GM12875 (cell line): Measurements from ENCODE around the gene KRTAP17-1.

Experiments
- H3K4me3 ChIP-seq: one replicate; pipeline ENCODE4 v1.5.1; 2011; ENCODE audit warnings: low read depth, low read length, control low read depth
- TF ChIP-seq, protein P1 (sequence below): IDR thresholded peaks from 2 replicates; pipeline ENCODE4 v1.5.1; 2011; ENCODE audit warnings: low read depth, mild to moderate bottlenecking, control low read depth, inconsistent platforms, low read length, moderate library complexity, borderline replicate concordance; ENCODE audit not compliant: insufficient read depth

KRTAP17-1 gene

DNA sequence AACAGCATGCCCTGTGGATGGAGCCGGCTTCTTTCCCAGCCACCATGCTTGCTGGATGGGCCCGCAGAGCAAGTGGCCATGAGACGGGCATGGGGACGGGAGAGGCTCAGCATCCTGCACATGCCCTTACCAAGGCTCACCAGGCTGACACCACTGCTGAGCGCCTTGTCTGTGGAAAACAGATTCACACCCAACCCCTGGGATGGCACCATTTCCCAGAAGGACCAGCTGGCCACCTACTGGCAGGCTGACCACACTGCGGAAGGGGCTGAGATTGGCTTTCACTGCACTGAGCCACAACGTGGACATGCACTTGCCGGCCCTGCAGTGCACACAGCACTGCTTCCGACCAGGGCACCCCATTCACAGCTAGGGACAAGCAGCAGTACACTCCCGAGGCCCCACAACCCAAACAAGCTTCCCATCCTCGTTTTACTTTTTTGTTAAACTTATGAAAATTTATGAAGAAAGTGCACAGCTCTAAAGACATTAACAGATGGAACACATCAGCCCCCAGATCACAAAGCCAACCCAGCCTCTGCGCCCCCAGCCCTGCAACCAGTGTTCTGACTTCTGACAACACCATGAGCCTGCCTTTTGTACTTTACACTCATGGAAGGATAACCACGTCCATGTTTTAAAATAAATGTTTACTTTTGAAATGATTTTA is 13.9 kb upstream of the KRTAP17-1 start:
- TF ChIP-seq, protein P1, sequence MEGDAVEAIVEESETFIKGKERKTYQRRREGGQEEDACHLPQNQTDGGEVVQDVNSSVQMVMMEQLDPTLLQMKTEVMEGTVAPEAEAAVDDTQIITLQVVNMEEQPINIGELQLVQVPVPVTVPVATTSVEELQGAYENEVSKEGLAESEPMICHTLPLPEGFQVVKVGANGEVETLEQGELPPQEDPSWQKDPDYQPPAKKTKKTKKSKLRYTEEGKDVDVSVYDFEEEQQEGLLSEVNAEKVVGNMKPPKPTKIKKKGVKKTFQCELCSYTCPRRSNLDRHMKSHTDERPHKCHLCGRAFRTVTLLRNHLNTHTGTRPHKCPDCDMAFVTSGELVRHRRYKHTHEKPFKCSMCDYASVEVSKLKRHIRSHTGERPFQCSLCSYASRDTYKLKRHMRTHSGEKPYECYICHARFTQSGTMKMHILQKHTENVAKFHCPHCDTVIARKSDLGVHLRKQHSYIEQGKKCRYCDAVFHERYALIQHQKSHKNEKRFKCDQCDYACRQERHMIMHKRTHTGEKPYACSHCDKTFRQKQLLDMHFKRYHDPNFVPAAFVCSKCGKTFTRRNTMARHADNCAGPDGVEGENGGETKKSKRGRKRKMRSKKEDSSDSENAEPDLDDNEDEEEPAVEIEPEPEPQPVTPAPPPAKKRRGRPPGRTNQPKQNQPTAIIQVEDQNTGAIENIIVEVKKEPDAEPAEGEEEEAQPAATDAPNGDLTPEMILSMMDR: peak; percentile 65; the same call in 1 of the 2 replicates
- no peak overlapping the region for H3K4me3 ChIP-seq

DNA sequence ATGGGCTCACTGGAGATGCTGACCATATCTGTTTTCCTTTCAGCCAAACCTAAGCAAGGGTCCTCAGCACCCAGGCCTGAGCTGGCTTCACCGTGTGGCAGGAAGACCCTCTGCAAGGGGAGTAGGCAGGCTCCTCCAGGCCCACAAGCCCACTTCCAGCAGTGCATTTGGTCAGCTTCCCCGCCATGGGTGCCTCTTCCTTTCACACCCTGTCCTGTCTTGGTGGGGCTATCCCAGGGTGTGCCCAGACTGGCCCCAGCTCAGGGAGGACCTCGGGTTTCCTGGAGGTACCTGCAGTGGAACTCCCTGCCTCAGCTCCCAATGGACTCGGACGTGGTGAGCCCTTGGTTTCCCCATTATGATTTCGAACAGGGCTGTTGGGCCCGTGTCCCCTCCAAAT is 12.7 kb upstream of the KRTAP17-1 start:
- no peak overlapping the region for H3K4me3 ChIP-seq
- TF ChIP-seq, protein P1: no peak

- TF ChIP-seq, protein P1: no peak
Observed at GRCh38 chr17:41327411-41328120, 12.1 kb upstream of the KRTAP17-1 start.

DNA sequence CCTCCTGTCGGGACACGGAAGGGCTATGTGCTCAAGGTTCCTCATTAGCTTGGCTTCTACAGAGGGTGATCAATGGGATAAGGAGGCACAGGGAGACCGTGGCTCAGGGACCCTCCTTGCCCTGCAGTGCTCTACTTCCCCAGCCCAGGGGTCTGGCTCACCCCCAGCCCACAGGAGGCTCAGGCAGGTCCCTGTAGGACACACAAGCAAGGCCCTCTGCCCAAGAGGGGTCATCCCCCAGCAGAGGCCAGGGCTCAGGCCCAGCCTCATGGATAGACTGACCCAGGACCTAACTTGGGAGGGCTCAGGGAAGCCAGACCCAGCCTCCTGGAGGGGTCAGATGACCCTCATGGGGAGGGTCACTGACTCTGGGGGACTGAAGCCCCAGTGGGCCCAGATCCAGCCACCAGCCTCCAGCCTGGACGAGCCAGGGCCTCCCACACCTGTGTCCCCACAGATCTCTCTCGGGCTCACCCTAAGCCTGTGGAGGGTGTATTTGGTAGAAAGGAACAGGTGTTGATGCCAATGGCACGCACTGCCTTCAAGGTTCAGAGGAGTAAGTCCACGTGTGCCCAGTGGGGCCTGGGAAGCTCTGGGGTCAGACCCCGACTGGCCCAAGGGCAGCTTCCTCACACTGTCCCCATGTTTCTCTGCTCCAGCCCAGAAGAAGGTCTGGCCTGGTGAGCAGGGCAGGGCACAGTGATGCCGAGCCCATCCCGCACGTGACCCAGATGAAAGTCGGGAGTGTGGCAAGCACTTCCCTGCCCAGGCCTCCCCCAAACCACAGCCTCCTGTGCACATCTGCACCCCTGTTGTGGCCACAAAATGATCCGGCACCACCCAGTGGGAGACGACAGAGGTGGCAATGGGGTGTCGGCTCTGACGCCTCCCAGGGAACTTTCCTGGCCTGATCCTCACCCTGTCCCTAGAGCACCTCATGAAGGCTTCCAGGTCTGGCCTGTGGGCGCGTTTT is 10.9 kb upstream of the KRTAP17-1 start:
- H3K4me3 ChIP-seq: no peak overlapping the region
- TF ChIP-seq, protein P1: no peak

More at GRCh38 chr17:41327411-41328120, 12.1 kb upstream of the KRTAP17-1 start:
- H3K4me3 ChIP-seq: no peak overlapping the region

- no peak overlapping the region for H3K4me3 ChIP-seq
- TF ChIP-seq, protein P1: no peak
Observed at GRCh38 chr17:41325611-41326010, 10.1 kb upstream of the KRTAP17-1 start.

DNA sequence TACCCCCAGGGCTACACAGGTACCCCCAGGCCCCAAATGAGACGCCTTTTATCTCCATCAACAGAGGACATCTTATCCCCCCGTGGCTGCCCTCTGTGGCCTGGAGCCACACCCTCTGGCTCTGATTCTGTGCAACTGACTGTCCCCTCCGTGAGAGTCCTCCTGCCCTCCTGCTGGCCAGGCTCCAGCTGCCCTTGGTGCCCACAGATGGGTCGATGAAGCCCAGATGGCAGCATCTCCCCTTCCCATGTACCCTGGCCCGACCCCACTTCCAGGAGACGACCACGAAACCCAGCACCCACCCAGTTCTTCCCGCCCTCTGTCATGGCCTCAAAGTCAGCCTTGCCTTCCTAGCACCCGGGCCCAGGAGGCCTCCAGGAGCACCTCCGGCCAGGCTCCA is 9.6 kb upstream of the KRTAP17-1 start:
- TF ChIP-seq, protein P1: no peak

More for the DNA sequence above, 9.6 kb upstream of the KRTAP17-1 start:
- no peak overlapping the region for H3K4me3 ChIP-seq
